IMR-90 (cell line): ENCODE data around the gene COTL1.

Source experiments
- CEBPB ChIP-seq: IDR thresholded peaks from 2 replicates; pipeline ENCODE4 v1.6.1; 2012; ENCODE audit warnings: low read depth, low read length, improper control_type of control experiment
- CTCF ChIP-seq: conservative IDR thresholded peaks from 2 replicates; pipeline ENCODE4 v1.5.1; 2012; ENCODE audit warnings: mild to moderate bottlenecking, low read depth, low read length, improper control_type of control experiment
- MAFK ChIP-seq: IDR thresholded peaks from 2 replicates; pipeline ENCODE4 v1.6.1; 2012; ENCODE audit warnings: low read depth, low read length, improper control_type of control experiment
- MAZ ChIP-seq: IDR thresholded peaks from 2 replicates; pipeline ENCODE4 v1.6.1; 2012; ENCODE audit warnings: low read depth, mild to moderate bottlenecking, low read length, improper control_type of control experiment, moderate library complexity, borderline replicate concordance
- MXI1 ChIP-seq: IDR thresholded peaks from 2 replicates; pipeline ENCODE4 v1.6.1; 2012; ENCODE audit warnings: low read depth, mild to moderate bottlenecking, low read length, moderate library complexity, borderline replicate concordance
- POLR2A ChIP-seq: IDR thresholded peaks from 2 replicates; pipeline ENCODE4 v1.6.1; 2012; ENCODE audit warnings: mild to moderate bottlenecking, low read depth, low read length

GRCh38 chr16:84665843-84666242 lies 48.0 kb upstream of the COTL1 start:
- no peak for TF ChIP-seq POLR2A
- TF ChIP-seq CEBPB, result no peak
- TF ChIP-seq CTCF, result no peak
- no peak for TF ChIP-seq MAFK
- TF ChIP-seq MAZ, result no peak
- TF ChIP-seq MXI1, result no peak
